Adrenal gland (tissue), 12 donors: ENCODE data around the gene SEPTIN11. TPM values are rescaled to one million over a fixed set of nuclear protein-coding genes. Genes with fewer than 3 reads are reported as not detected.

Source experiments
- DNase-seq, 7 donors: peaks; one replicate each; pipeline ENCODE4 v3.0.0-alpha.2; 2019 to 2020
- H3K27ac ChIP-seq, 5 donors: fragments of 200-600 bp; sonication (generic) in 4 of 5; 1 replicate in 3 of 5; 2 replicates in 2 of 5; pipeline versions ENCODE4 v1.5.1 to v1.8.0; 2016 to 2020; ENCODE audit warnings: mild to moderate bottlenecking in 1 of 5
- H3K27me3 ChIP-seq: fragments of 200-600 bp; 2 replicates; pipeline ENCODE4 v1.8.0; 2021
- H3K36me3 ChIP-seq, 2 donors: fragments of 200-600 bp; replicated peaks in 1 of 2; 1 replicate in 1 of 2; 2 replicates in 1 of 2; pipeline versions ENCODE4 v1.5.1 to v1.8.0; 2018 to 2022
- H3K4me1 ChIP-seq, 2 donors: fragments of 200-600 bp; replicated peaks in 1 of 2; 1 replicate in 1 of 2; 2 replicates in 1 of 2; pipeline versions ENCODE4 v1.5.1 to v1.8.0; 2018 to 2021
- H3K4me3 ChIP-seq, 4 donors: fragments of 200-600 bp; sonication (generic) in 3 of 4; one replicate each; pipeline ENCODE4 v1.5.1; 2016 to 2018
- H3K9me3 ChIP-seq, 3 donors: fragments of 200-600 bp; sonication (generic) in 1 of 3; replicated peaks in 1 of 3; 1 replicate in 2 of 3; 2 replicates in 1 of 3; pipeline versions ENCODE4 v1.5.1 to v1.8.0; 2016 to 2021
- POLR2A ChIP-seq, 2 donors: fragments of 450-650 bp; IDR thresholded peaks; one replicate each; pipeline ENCODE4 v1.6.1; 2017; ENCODE audit warnings: antibody characterized with exemption in 2 of 2, mild to moderate bottlenecking in 2 of 2, moderate library complexity in 1 of 2
- WGBS, 4 donors: extraction: QIAGEN DNeasy Blood & Tissue Kit in 2 of 4; methylation state at CpG; one replicate each; pipeline versions ENCODE4 v1.1.5 to v1.1.7; 2013 to 2017; 5-methylcytosine and 5-hydroxymethylcytosine counted together
- intact Hi-C, 2 donors: fragments of 100-400 bp; cut with DNase I; formaldehyde crosslinking; loops; one replicate each; pipeline versions ENCODE4 v1.14.1 to v1.15.0; 2022 to 2023
- polyA plus RNA-seq, 3 donors: library from polyadenylated mRNA; stranded (reverse); fragments of 200-250 nt in 2 of 3; fragments of 350-450 nt in 1 of 3; fragmentation: Illumina TruSeq in 1 of 3; extraction: RNeasy Lipid Tissue Mini Kit (QIAGEN cat#74804) in 1 of 3; gene quantifications; one replicate each; pipeline ENCODE4 v1.2.3, GENCODE V29; 2013 to 2014
- total RNA-seq, 9 donors: library from RNA; depleted of rRNA in 4 of 9; stranded (reverse); fragments of >200 nt in 4 of 9; fragments of 120-200 nt in 1 of 9; fragmentation: NEBNext Ultra II Directional in 1 of 9; extraction: Animal tissue kit (Norgen Biotek cat#: 25700) in 1 of 9; gene quantifications; one replicate each; pipeline versions ENCODE4 v1.1.0 to v1.2.4, GENCODE V29; 2013 to 2023
- TF ChIP-seq, protein P1 (sequence below), 6 experiments: fragments of 450-650 bp in 4 of 6; fragments of 200-600 bp in 2 of 6; sonication (generic) in 1 of 6; IDR thresholded peaks; 1 replicate in 5 of 6; 2 replicates in 1 of 6; pipeline versions ENCODE4 v1.5.1 to v1.8.0; 2016 to 2021; ENCODE audit warnings: antibody characterized with exemption in 6 of 6, mild to moderate bottlenecking in 2 of 6, moderate library complexity in 1 of 6
- donor health status: healthy with polysubstance abuse.
- donor health status: Bipolar disorder and iron deficiency.
- donor health status: DM: yes; HTN: yes; CAD: no.
- donor health status: DM: no; HTN: no; CAD: no.
- donor health status: DM: no; HTN: no; CAD: no.
- donor health status: DM: yes; HTN: yes; CAD: no.

Gene SEPTIN11
- total and polyA plus RNA-seq, 12 donors = 12.5 to 49.1 (median 31.5) TPM

DNA sequence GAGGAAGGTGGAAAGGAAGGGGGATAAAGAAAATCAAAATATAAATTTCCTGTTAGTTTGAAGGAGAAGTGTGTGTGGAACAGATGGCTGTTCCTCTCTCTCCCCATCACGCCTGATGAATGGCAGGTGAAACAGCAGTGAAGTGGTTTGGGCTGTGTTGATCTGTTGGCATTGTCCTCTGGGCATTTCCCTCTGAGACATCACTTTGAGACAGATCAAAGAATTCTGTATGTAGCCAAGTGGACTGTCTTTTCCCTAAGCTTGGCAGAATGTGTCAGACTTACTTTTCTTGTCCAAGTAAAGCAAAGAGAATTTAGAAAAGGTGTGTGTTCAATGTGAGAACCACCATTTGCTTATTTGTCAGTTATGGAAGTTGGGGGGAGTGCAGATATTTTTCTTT, 47.5 kb downstream of the SEPTIN11 start:
- no peak for TF ChIP-seq POLR2A (IDR thresholded peaks at IDR 0.05)
- TF ChIP-seq, protein P1, sequence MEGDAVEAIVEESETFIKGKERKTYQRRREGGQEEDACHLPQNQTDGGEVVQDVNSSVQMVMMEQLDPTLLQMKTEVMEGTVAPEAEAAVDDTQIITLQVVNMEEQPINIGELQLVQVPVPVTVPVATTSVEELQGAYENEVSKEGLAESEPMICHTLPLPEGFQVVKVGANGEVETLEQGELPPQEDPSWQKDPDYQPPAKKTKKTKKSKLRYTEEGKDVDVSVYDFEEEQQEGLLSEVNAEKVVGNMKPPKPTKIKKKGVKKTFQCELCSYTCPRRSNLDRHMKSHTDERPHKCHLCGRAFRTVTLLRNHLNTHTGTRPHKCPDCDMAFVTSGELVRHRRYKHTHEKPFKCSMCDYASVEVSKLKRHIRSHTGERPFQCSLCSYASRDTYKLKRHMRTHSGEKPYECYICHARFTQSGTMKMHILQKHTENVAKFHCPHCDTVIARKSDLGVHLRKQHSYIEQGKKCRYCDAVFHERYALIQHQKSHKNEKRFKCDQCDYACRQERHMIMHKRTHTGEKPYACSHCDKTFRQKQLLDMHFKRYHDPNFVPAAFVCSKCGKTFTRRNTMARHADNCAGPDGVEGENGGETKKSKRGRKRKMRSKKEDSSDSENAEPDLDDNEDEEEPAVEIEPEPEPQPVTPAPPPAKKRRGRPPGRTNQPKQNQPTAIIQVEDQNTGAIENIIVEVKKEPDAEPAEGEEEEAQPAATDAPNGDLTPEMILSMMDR (IDR thresholded peaks at IDR 0.05) = no peak
- Histone ChIP-seq H3K27me3 (no peaks in the 10 kb centered on the region), H3K9me3 (no peaks in the 10 kb centered on the region), H3K4me1 (peaks cover 4 to 5% of the 10 kb centered on the region in 2 donors), H3K27ac (no peak overlapping the region), H3K4me3 (no peak overlapping the region), H3K36me3 (peaks cover 0 to 7% of the 10 kb centered on the region in 2 donors)
- DNase-seq = no peak
- intact Hi-C loops = no loop called here
- 82 to 100% (median 96%) methylated on average over 1 of the region's 1 CpG for WGBS, 4 donors

GRCh38 chr4:76997532-76997931, 48.0 kb downstream of the SEPTIN11 start:
- WGBS, 4 donors = 92 to 97% (median 95%) methylated on average over 5 of the region's 5 CpGs
- peaks cover 0 to 7% of the 10 kb centered on the region in 2 donors for H3K36me3 ChIP-seq
- intact Hi-C loops = no loop called here

DNA sequence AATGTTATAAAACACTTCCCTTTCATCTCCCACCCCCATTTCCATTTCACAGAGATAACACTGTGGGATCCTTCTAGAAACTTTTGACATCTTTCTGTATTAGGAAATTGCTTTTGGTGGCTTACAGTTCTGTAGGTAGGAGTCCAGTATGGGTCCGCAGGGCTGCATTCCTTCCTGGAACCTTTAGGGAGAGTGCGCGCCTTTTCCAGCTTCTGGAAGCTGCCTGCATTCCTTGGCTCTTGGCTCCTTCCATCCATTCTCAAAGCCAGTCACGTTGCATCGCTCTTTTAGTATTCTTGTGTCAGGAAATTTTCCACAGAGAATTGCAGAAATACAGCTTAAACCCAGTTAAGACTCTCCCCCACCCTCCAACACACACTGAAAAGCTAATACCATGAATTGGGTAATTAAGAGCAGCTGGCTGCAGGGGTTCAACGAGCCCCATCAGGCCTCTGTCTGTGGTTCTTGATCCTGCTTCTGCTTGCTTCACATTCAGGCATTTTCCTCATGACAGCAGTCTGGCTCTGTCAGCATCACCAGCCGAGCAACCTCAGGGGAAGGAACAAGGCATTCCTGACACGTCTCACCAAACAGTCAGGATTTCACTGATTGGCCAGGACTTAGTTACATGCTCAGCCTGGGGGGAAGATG, 48.8 kb downstream of the SEPTIN11 start:
- H3K4me1 ChIP-seq = peaks cover 14 to 18% of the 10 kb centered on the region in 2 donors
- TF ChIP-seq POLR2A (IDR thresholded peaks at IDR 0.05) = no peak
- TF ChIP-seq, protein P1 (IDR thresholded peaks at IDR 0.05) = no peak
- H3K4me3 ChIP-seq = no peak overlapping the region
- H3K9me3 ChIP-seq = no peaks in the 10 kb centered on the region
- peaks cover 0 to 7% of the 10 kb centered on the region in 2 donors for H3K36me3 ChIP-seq
- H3K27ac ChIP-seq = no peak overlapping the region
- DNase-seq = no peak
- H3K27me3 ChIP-seq = no peaks in the 10 kb centered on the region
- intact Hi-C loops = no loop called here
- 89 to 92% (median 90%) methylated on average over 8 of the region's 8 CpGs for WGBS, 4 donors

More at GRCh38 chr4:76997532-76997931, 48.0 kb downstream of the SEPTIN11 start:
- peaks cover 8 to 10% of the 10 kb centered on the region in 2 donors for H3K4me1 ChIP-seq
- H3K4me3 ChIP-seq = no peak overlapping the region
- DNase-seq = no peak
- TF ChIP-seq POLR2A (IDR thresholded peaks at IDR 0.05) = no peak
- TF ChIP-seq, protein P1 (IDR thresholded peaks at IDR 0.05) = no peak
- H3K27ac ChIP-seq = no peak overlapping the region
- no peaks in the 10 kb centered on the region for H3K27me3 ChIP-seq
- no peaks in the 10 kb centered on the region for H3K9me3 ChIP-seq

Other genes starting within 250 kb of the SEPTIN11 start
- gene SOWAHB, start 51.6 kb upstream of the SEPTIN11 start, total RNA-seq = 1 to 10 TPM in 2 of 9 donors, under 1 TPM in 7; 0.11 to 3.7 (median 0.42) TPM
- 1 to 10 TPM in 1 of 3 donors, under 1 TPM in 1, not detected in 1; 0.17 to 1.2 TPM for gene SOWAHB, start 51.6 kb upstream of the SEPTIN11 start, polyA plus RNA-seq
- gene CCNI, start 126.2 kb downstream of the SEPTIN11 start, total RNA-seq = 100 to 1,000 TPM in 8 of 9 donors, 10 to 100 TPM in 1; 85.7 to 261 (median 170) TPM
- gene CCNI, start 126.2 kb downstream of the SEPTIN11 start, polyA plus RNA-seq = 100 to 1,000 TPM in 1 of 3 donors, 10 to 100 TPM in 2; 32.1 to 142 (median 54.6) TPM
- gene CCNG2, start 207.5 kb downstream of the SEPTIN11 start, total RNA-seq = 10 to 100 TPM in 8 of 9 donors, 1 to 10 TPM in 1; 8.5 to 69.2 (median 26.6) TPM
- gene CCNG2, start 207.5 kb downstream of the SEPTIN11 start, polyA plus RNA-seq = 10 to 100 TPM in 1 of 3 donors, 1 to 10 TPM in 2; 5.4 to 20.8 (median 9.9) TPM